ENCODE data around the gene GYG2.

GRCh38 chrX:2878563-2878962, 49.8 kb downstream of the GYG2 start:
- TF ChIP-seq CTCF (IDR thresholded peaks at IDR 0.05 in 2 of 3, conservative IDR thresholded peaks at IDR 0.05 in 1 of 3; ENCODE audit: borderline replicate concordance in 1 of 3, insufficient read depth in 1 of 3, low read depth in 2 of 3, low read length in 2 of 3) (no peak), POLR2A (IDR thresholded peaks at IDR 0.05; ENCODE audit: borderline replicate concordance, extremely low read depth, insufficient read depth, insufficient read length) (no peak), JUND (IDR thresholded peaks at IDR 0.05) (no peak), RAD21 (IDR thresholded peaks at IDR 0.05; ENCODE audit: low read depth) (no peak), MAX (IDR thresholded peaks at IDR 0.05) (no peak), EGR1 (IDR thresholded peaks at IDR 0.05; ENCODE audit: low read depth) (no peak), ZNF274 (IDR thresholded peaks at IDR 0.05; ENCODE audit: low read depth, low read length) (no peak)
- TF ChIP-seq, protein P1, sequence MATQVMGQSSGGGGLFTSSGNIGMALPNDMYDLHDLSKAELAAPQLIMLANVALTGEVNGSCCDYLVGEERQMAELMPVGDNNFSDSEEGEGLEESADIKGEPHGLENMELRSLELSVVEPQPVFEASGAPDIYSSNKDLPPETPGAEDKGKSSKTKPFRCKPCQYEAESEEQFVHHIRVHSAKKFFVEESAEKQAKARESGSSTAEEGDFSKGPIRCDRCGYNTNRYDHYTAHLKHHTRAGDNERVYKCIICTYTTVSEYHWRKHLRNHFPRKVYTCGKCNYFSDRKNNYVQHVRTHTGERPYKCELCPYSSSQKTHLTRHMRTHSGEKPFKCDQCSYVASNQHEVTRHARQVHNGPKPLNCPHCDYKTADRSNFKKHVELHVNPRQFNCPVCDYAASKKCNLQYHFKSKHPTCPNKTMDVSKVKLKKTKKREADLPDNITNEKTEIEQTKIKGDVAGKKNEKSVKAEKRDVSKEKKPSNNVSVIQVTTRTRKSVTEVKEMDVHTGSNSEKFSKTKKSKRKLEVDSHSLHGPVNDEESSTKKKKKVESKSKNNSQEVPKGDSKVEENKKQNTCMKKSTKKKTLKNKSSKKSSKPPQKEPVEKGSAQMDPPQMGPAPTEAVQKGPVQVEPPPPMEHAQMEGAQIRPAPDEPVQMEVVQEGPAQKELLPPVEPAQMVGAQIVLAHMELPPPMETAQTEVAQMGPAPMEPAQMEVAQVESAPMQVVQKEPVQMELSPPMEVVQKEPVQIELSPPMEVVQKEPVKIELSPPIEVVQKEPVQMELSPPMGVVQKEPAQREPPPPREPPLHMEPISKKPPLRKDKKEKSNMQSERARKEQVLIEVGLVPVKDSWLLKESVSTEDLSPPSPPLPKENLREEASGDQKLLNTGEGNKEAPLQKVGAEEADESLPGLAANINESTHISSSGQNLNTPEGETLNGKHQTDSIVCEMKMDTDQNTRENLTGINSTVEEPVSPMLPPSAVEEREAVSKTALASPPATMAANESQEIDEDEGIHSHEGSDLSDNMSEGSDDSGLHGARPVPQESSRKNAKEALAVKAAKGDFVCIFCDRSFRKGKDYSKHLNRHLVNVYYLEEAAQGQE (IDR thresholded peaks at IDR 0.05; ENCODE audit: low read depth): no peak

All from HCT116 (cell line).